GM12878 (cell line): ENCODE results near the gene PEX11A. TPM values are rescaled to one million over a fixed set of nuclear protein-coding genes. Genes with fewer than 3 reads are reported as not detected.
A peak's percentile ranks its signal among the peaks of the same experiment; 100 is the strongest.
"Not testable (repeated sequence)": the region's sequence is repeated elsewhere in the genome, so short reads cannot be mapped to it uniquely, and the experiment has no call there.

Experiments used
- ATAC-seq: fragments of 200-7000 bp; cut with Tn5 transposase; 3 replicates; pipeline ENCODE4 v1.9.1; 2020; ENCODE audit warnings: mild to moderate bottlenecking, moderate library complexity
- BruUV-seq: library from RNA; stranded (reverse); fragments of 400-500 nt; replicated peaks from 2 replicates; lab custom pipeline; 2021; lab: Mats Ljungman, UMichigan
- CTCF ChIA-PET: fragments of 300-600 bp; sonication (Branson Sonifier 250); formaldehyde crosslinking; extraction: SDS; loops from one replicate; lab custom pipeline; 2021; ENCODE audit warnings: inconsistent platforms; lab: Yijun Ruan, JAX
- POLR2A ChIA-PET: fragments of 350-600 bp; formaldehyde crosslinking; extraction: SDS; loops from one replicate; lab custom pipeline; 2021; ENCODE audit warnings: inconsistent platforms; lab: Charles Lee
- RAD21 ChIA-PET: fragments of 300-600 bp; sonication (Branson Sonifier 250); formaldehyde crosslinking; loops from one replicate; lab custom pipeline; 2023; ENCODE audit warnings: antibody characterized with exemption; ENCODE audit not compliant: unreplicated experiment; lab: Charles Lee
- SMC1A ChIA-PET: fragments of 300-600 bp; sonication (Branson Sonifier 250); formaldehyde crosslinking; loops from one replicate; lab custom pipeline; 2023; ENCODE audit not compliant: unreplicated experiment, uncharacterized antibody; lab: Charles Lee
- DNase-seq: peaks from one replicate; pipeline ENCODE4 v3.0.0-alpha.2; 2011; ENCODE audit warnings: low read depth, low spot score
- FAIRE-seq: peaks from 3 replicates; lab custom pipeline; 2011; peaks lifted over from hg19 to GRCh38; lab: Jason Lieb, UNC
- H2AFZ ChIP-seq: 2 replicates; pipeline ENCODE4 v1.6.0; 2011; ENCODE audit warnings: low read depth, low read length, control low read depth; ENCODE audit not compliant: control insufficient read depth
- H3K27ac ChIP-seq: 2 replicates; pipeline ENCODE4 v1.5.1; 2011; ENCODE audit warnings: control low read depth; ENCODE audit not compliant: control insufficient read depth, insufficient read depth
- H3K27me3 ChIP-seq, 2 experiments: replicated peaks in 1 of 2; 2 replicates each; pipeline versions ENCODE4 v1.6.0 to v1.6.1; 2011; ENCODE audit warnings: low read length in 1 of 2; ENCODE audit not compliant: control insufficient read depth in 2 of 2, insufficient read depth in 2 of 2
- H3K36me3 ChIP-seq, 2 experiments: 2 replicates each; pipeline ENCODE4 v1.5.1; 2011; ENCODE audit warnings: low read length in 1 of 2; ENCODE audit not compliant: control insufficient read depth in 2 of 2, insufficient read depth in 2 of 2
- H3K4me1 ChIP-seq: 2 replicates; pipeline ENCODE4 v1.6.1; 2011; ENCODE audit warnings: mild to moderate bottlenecking, low read length, moderate library complexity, mixed read lengths; ENCODE audit not compliant: control insufficient read depth, insufficient read depth
- H3K4me2 ChIP-seq: 2 replicates; pipeline ENCODE4 v1.6.0; 2011; ENCODE audit warnings: control low read depth; ENCODE audit not compliant: control insufficient read depth, insufficient read depth
- H3K4me3 ChIP-seq: fragments of 200-600 bp; sonication (generic); 2 replicates; pipeline ENCODE4 v1.5.1; 2016
- H3K79me2 ChIP-seq: 2 replicates; pipeline ENCODE4 v1.6.0; 2011; ENCODE audit warnings: low read length; ENCODE audit not compliant: control insufficient read depth, insufficient read depth
- H3K9ac ChIP-seq: 2 replicates; pipeline ENCODE4 v1.8.0; 2011; ENCODE audit warnings: low read length, control low read depth, mixed read lengths; ENCODE audit not compliant: control insufficient read depth, insufficient read depth
- H3K9me3 ChIP-seq: replicated peaks from 3 replicates; pipeline ENCODE4 v1.5.1; 2011; ENCODE audit warnings: mild to moderate bottlenecking, low read length; ENCODE audit not compliant: control insufficient read depth, insufficient read depth
- H4K20me1 ChIP-seq: 2 replicates; pipeline ENCODE4 v1.6.0; 2011; ENCODE audit not compliant: control insufficient read depth, insufficient read depth
- CBX5 ChIP-seq: sonication (generic); IDR thresholded peaks from 2 replicates; pipeline ENCODE4 v1.6.1; 2016; ENCODE audit warnings: low read depth, moderate library complexity, mild to moderate bottlenecking, inconsistent platforms
- CREM ChIP-seq: IDR thresholded peaks from 2 replicates; pipeline ENCODE4 v1.6.1; 2014; ENCODE audit warnings: antibody characterized with exemption, low read depth
- EGR1 ChIP-seq, 2 experiments: IDR thresholded peaks; 1 replicate in 1 of 2; 2 replicates in 1 of 2; pipeline ENCODE4 v1.6.1; 2011 to 2012; ENCODE audit warnings: low read depth in 2 of 2, low read length in 2 of 2, borderline replicate concordance in 1 of 2, mild to moderate bottlenecking in 1 of 2, moderate library complexity in 1 of 2
- FOXM1 ChIP-seq: IDR thresholded peaks from 2 replicates; pipeline ENCODE4 v1.6.1; 2012; ENCODE audit warnings: low read depth, mild to moderate bottlenecking, inconsistent platforms, low read length, moderate library complexity
- KLF5 ChIP-seq: fragments of 450-650 bp; IDR thresholded peaks from 2 replicates; pipeline ENCODE4 v1.6.1; 2014; ENCODE audit warnings: mild to moderate bottlenecking; ENCODE audit not compliant: partially characterized antibody
- NBN ChIP-seq: fragments of 450-650 bp; IDR thresholded peaks from 2 replicates; pipeline ENCODE4 v1.6.1; 2016
- POLR2AphosphoS5 ChIP-seq: IDR thresholded peaks from 2 replicates; pipeline ENCODE4 v1.6.1; 2011; ENCODE audit warnings: mild to moderate bottlenecking, low read length, inconsistent platforms
- SIN3A ChIP-seq: IDR thresholded peaks from 2 replicates; pipeline ENCODE4 v1.6.1; 2012; ENCODE audit warnings: low read depth, low read length, improper control_type of control experiment
- WGBS: methylation state at CpG from one replicate; pipeline ENCODE4 v1.1.6; 2016; ENCODE audit warnings: low lambda C conversion rate; ENCODE audit not compliant: insufficient replicate concordance, insufficient coverage; ENCODE audit errors: missing lambda C conversion rate; 5-methylcytosine and 5-hydroxymethylcytosine counted together
- in situ Hi-C: fragments of 300-500 bp; cut with MboI; formaldehyde crosslinking; loops from 9 replicates; pipeline ENCODE4 v1.14.3; 2018; ENCODE audit warnings: mixed read lengths
- intact Hi-C: fragments of 100-400 bp; cut with micrococcal nuclease; formaldehyde crosslinking; loops from one replicate; pipeline ENCODE4 v1.14.2; 2022; ENCODE audit not compliant: unreplicated experiment
- polyA plus RNA-seq, 11 experiments: library from polyadenylated mRNA; depleted of rRNA in 4 of 11; unstranded in 6 of 11; stranded (reverse) in 5 of 11; fragments of >200 nt; fragmentation: Nextera tagmentation in 4 of 11; fragmentation: Illumina TruSeq in 1 of 11; extraction: Ambion mirVana in 4 of 11; extraction: Trizol in 1 of 11; gene quantifications; 1 replicate in 1 of 11; 2 replicates in 10 of 11; pipeline versions ENCODE4 v1.2.1 to v1.2.3, GENCODE V29; 2011 to 2016; ENCODE audit warnings: inconsistent platforms in 2 of 11, missing spikeins in 2 of 11, low read depth in 1 of 11
- total RNA-seq, 4 experiments: library from RNA; depleted of rRNA in 3 of 4; stranded (reverse); fragments of >200 nt in 3 of 4; fragmentation: Illumina TruSeq in 1 of 4; extraction: Trizol in 1 of 4; gene quantifications; 2 replicates each; pipeline versions ENCODE4 v1.2.1 to v1.2.3, GENCODE V29; 2013 to 2021
- TF ChIP-seq, protein P1 (sequence below): IDR thresholded peaks from 2 replicates; pipeline ENCODE4 v1.6.1; 2012; ENCODE audit warnings: low read depth, low read length, improper control_type of control experiment

The PEX11A gene
- total and polyA plus RNA-seq, 10 of the 15 experiments (the other 5 are each of a cell fraction or from before 2014, with no cell fraction given) = 1.4 to 2.8 (median 2.0) TPM

DNA sequence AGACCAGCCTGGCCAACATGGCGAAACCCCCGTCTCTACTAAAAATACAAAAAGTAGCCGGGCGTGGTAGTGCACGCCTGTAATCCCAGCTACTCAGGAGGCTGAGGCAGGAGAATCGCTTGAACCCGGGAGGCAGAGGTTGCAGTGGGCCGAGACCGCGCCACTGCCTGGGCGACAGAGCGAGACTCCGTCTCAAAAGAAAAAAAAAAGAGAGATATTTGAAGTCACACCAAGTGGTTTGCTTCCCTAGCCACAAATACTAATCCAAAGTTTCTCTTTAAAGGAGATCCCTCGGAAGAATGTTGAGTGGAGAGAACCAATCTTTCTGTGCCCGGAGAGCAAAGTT lies 651 bp downstream of the PEX11A start:
- BruUV-seq, H3K9me3 ChIP-seq, in situ Hi-C loops, H3K27ac ChIP-seq, DNase-seq, CTCF ChIA-PET, H4K20me1 ChIP-seq, H3K79me2 ChIP-seq, H3K27me3 ChIP-seq, ATAC-seq, SMC1A ChIA-PET, RAD21 ChIA-PET, FAIRE-seq, intact Hi-C loops, H3K36me3 ChIP-seq, POLR2A ChIA-PET, H3K4me1 ChIP-seq: not testable (repeated sequence)
- H3K9ac ChIP-seq = peak overlapping the region; percentile 49
- H2AFZ ChIP-seq = peak overlapping the region; percentile 99
- peak overlapping the region; percentile 78 for H3K4me2 ChIP-seq
- H3K4me3 ChIP-seq = peak overlapping the region; percentile 95
- 44% methylated on average over 15 of the region's 15 CpGs for WGBS

DNA sequence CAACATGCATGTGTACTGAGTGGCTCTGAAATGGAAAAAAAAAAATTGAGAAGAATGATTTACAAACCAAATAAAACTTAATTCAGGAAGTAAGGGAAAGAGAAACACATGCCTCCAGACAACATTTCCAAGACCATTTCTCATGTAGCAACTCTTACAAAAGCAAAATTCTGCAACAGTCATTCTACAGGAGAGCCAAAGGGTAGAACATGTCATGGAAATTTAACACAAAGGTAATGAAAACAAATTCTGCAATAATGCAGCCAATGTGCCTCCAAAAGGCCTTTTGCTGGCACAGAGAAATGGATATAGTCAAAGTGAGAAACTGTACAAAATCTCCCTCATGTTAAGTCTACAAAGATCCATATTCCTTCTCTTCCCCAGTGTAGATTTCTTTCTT lies 4.0 kb downstream of the PEX11A start:
- Histone ChIP-seq H3K9me3 (no peaks in the 10 kb centered on the region), H3K36me3 (no peaks in the 10 kb centered on the region), H2AFZ (no peak overlapping the region), H3K27me3 (no peaks in the 10 kb centered on the region), H3K4me2 (no peak overlapping the region), H4K20me1 (no peaks in the 10 kb centered on the region), H3K27ac (no peak overlapping the region), H3K79me2 (no peaks in the 10 kb centered on the region), H3K4me1 (no peaks in the 10 kb centered on the region), H3K9ac (no peak overlapping the region), H3K4me3 (no peak overlapping the region)
- ATAC-seq (no peak), DNase-seq (no peak), FAIRE-seq (no peak)
- ChIA-PET CTCF (interaction anchor here (1.0 kb wide), 1 partner anchor 54 kb away, joined by 3 read pairs; no protein-coding TSS in a partner anchor), POLR2A (no interaction called here), SMC1A (no interaction called here), RAD21 (no interaction called here)
- BruUV-seq = no TSS peak
- in situ Hi-C loops = no loop called here
- intact Hi-C loops = no loop called here
- no peak for TF ChIP-seq EGR1 (IDR thresholded peaks at IDR 0.05; ENCODE audit: borderline replicate concordance in 1 of 2, low read depth in 2 of 2, low read length in 2 of 2)
- TF ChIP-seq SIN3A = no peak
- no peak for TF ChIP-seq CBX5
- no peak for TF ChIP-seq KLF5
- TF ChIP-seq CREM = no peak
- no peak for TF ChIP-seq NBN
- TF ChIP-seq, protein P1, sequence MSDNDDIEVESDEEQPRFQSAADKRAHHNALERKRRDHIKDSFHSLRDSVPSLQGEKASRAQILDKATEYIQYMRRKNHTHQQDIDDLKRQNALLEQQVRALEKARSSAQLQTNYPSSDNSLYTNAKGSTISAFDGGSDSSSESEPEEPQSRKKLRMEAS = no peak
- TF ChIP-seq FOXM1 = no peak
- no peak for TF ChIP-seq POLR2AphosphoS5
